ENCODE results near the gene GIPC2. TPM values are rescaled to one million over a fixed set of nuclear protein-coding genes. Genes with fewer than 3 reads are reported as not detected.
A peak's percentile ranks its signal among the peaks of the same experiment; 100 is the strongest.

The GIPC2 gene
- total and polyA plus RNA-seq, 9 of the 15 experiments (the other 6 are each of a cell fraction or from before 2014, with no cell fraction given) = 0.01 to 0.05 (median 0.04) TPM; not detected in 3

GRCh38 chr1:78003882-78004718 lies 41.7 kb upstream of the GIPC2 start (continued):
- TF ChIP-seq TBP (optimal IDR thresholded peaks at IDR 0.05; ENCODE audit: low read depth, low read length) = no peak
- TF ChIP-seq NFATC3 (IDR thresholded peaks at IDR 0.05) = 0 out of 2 replicates have a peak, but pooled peaks have one; percentile 26
- TF ChIP-seq NR0B1 (IDR thresholded peaks at IDR 0.05; ENCODE audit: partially characterized antibody) = no peak
- peak; percentile 100 for TF ChIP-seq POLR2A (conservative IDR thresholded peaks at IDR 0.05)
- TF ChIP-seq MTA1 (IDR thresholded peaks at IDR 0.05; ENCODE audit: borderline replicate concordance) = no peak
- peak; percentile 81 for TF ChIP-seq MECOM (CRISPR knock-in tag; IDR thresholded peaks at IDR 0.05)
- TF ChIP-seq KAT7 (CRISPR knock-in tag; IDR thresholded peaks at IDR 0.05; ENCODE audit: borderline replicate concordance) = no peak
- TF ChIP-seq, protein P1, sequence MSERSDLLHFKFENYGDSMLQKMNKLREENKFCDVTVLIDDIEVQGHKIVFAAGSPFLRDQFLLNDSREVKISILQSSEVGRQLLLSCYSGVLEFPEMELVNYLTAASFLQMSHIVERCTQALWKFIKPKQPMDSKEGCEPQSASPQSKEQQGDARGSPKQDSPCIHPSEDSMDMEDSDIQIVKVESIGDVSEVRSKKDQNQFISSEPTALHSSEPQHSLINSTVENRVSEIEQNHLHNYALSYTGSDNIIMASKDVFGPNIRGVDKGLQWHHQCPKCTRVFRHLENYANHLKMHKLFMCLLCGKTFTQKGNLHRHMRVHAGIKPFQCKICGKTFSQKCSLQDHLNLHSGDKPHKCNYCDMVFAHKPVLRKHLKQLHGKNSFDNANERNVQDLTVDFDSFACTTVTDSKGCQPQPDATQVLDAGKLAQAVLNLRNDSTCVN (CRISPR knock-in tag; IDR thresholded peaks at IDR 0.05) = peak; percentile 100
- TF ChIP-seq, protein P2, sequence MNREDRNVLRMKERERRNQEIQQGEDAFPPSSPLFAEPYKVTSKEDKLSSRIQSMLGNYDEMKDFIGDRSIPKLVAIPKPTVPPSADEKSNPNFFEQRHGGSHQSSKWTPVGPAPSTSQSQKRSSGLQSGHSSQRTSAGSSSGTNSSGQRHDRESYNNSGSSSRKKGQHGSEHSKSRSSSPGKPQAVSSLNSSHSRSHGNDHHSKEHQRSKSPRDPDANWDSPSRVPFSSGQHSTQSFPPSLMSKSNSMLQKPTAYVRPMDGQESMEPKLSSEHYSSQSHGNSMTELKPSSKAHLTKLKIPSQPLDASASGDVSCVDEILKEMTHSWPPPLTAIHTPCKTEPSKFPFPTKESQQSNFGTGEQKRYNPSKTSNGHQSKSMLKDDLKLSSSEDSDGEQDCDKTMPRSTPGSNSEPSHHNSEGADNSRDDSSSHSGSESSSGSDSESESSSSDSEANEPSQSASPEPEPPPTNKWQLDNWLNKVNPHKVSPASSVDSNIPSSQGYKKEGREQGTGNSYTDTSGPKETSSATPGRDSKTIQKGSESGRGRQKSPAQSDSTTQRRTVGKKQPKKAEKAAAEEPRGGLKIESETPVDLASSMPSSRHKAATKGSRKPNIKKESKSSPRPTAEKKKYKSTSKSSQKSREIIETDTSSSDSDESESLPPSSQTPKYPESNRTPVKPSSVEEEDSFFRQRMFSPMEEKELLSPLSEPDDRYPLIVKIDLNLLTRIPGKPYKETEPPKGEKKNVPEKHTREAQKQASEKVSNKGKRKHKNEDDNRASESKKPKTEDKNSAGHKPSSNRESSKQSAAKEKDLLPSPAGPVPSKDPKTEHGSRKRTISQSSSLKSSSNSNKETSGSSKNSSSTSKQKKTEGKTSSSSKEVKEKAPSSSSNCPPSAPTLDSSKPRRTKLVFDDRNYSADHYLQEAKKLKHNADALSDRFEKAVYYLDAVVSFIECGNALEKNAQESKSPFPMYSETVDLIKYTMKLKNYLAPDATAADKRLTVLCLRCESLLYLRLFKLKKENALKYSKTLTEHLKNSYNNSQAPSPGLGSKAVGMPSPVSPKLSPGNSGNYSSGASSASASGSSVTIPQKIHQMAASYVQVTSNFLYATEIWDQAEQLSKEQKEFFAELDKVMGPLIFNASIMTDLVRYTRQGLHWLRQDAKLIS (CRISPR knock-in tag; IDR thresholded peaks at IDR 0.05) = peak; percentile 90
- TF ChIP-seq HDAC3 (IDR thresholded peaks at IDR 0.05; ENCODE audit: borderline replicate concordance, partially characterized antibody) = peak; percentile 70
- 0 out of 2 replicates have a peak, but pooled peaks have one; percentile 3 for TF ChIP-seq CREM (IDR thresholded peaks at IDR 0.05; ENCODE audit: low read depth)
- no peak for TF ChIP-seq SAFB2 (IDR thresholded peaks at IDR 0.05; ENCODE audit: borderline replicate concordance, low read depth, low read length, severe bottlenecking)
- TF ChIP-seq BCLAF1 (IDR thresholded peaks at IDR 0.05; ENCODE audit: borderline replicate concordance in 1 of 2, control insufficient read depth in 1 of 2, low read depth in 2 of 2, low read length in 1 of 2) = peak in 1 of 2 experiments; percentile 99; a peak in 2 of 4 replicates
- no peak for TF ChIP-seq BCOR (IDR thresholded peaks at IDR 0.05)
- peak; percentile 98 for TF ChIP-seq CREB5 (CRISPR knock-in tag; IDR thresholded peaks at IDR 0.05)
- no peak for TF ChIP-seq HNRNPLL (IDR thresholded peaks at IDR 0.05; ENCODE audit: low read depth, low read length, poor library complexity, severe bottlenecking)

Measured in K562 (cell line).